Measurements from ENCODE around the gene MSH2.

MSH2 gene

DNA sequence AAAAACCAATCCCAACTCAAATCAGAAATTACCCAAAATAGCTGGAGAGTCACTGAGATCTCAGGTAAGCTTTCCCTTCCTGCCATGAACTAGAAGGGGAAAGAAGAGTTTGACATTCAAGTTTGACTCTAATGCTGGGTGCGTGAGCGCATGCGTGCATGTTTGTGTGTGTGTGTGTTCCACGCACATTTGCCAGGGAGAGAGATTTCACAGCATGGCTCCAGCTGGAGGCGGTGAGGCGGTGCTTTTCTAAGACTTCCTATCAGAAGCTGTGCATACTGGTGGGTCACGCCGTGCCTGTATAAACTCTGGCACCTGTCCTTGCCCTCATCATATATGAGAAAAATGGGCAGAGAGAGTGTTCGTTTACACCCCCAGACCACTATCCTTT, 116.2 kb downstream of the MSH2 start:
- Histone ChIP-seq H2AFZ (ENCODE audit: low read length) (no peak overlapping the region), H3K9me2 (ENCODE audit: low read depth, low read length) (no peaks in the 10 kb centered on the region), H3K36me3 (ENCODE audit: insufficient read depth, low read length) (peaks cover 13% of the 10 kb centered on the region; the same call in 1 of the 2 replicates), H3K79me2 (ENCODE audit: insufficient read depth, low read length) (no peaks in the 10 kb centered on the region), H3K4me3 (ENCODE audit: low read depth, low read length, poor library complexity, severe bottlenecking) (peak overlapping the region; percentile 66), H4K20me1 (ENCODE audit: insufficient read depth, low read length) (no peaks in the 10 kb centered on the region), H3K4me2 (ENCODE audit: low read length) (peak overlapping the region; percentile 86), H3K9ac (ENCODE audit: low read length) (peak overlapping the region; percentile 77), H3K4me1 (ENCODE audit: insufficient read depth, low read length, severe bottlenecking) (peaks cover 60% of the 10 kb centered on the region), H3K27me3 (ENCODE audit: insufficient read depth, low read length) (no peaks in the 10 kb centered on the region), H3K9me3 (ENCODE audit: low read length) (no peaks in the 10 kb centered on the region), H3F3A (ENCODE audit: insufficient read depth, low read length) (no peaks in the 10 kb centered on the region; the same call in 1 of the 2 replicates), H3K27ac (ENCODE audit: low read depth, low read length, poor library complexity, severe bottlenecking) (peak overlapping the region; percentile 95)
- TF ChIP-seq EZH2 (IDR thresholded peaks at IDR 0.05; ENCODE audit: borderline replicate concordance, low read length) = no peak
- TF ChIP-seq, protein P1, sequence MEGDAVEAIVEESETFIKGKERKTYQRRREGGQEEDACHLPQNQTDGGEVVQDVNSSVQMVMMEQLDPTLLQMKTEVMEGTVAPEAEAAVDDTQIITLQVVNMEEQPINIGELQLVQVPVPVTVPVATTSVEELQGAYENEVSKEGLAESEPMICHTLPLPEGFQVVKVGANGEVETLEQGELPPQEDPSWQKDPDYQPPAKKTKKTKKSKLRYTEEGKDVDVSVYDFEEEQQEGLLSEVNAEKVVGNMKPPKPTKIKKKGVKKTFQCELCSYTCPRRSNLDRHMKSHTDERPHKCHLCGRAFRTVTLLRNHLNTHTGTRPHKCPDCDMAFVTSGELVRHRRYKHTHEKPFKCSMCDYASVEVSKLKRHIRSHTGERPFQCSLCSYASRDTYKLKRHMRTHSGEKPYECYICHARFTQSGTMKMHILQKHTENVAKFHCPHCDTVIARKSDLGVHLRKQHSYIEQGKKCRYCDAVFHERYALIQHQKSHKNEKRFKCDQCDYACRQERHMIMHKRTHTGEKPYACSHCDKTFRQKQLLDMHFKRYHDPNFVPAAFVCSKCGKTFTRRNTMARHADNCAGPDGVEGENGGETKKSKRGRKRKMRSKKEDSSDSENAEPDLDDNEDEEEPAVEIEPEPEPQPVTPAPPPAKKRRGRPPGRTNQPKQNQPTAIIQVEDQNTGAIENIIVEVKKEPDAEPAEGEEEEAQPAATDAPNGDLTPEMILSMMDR (IDR thresholded peaks at IDR 0.05; ENCODE audit: low read length) = no peak

DNA sequence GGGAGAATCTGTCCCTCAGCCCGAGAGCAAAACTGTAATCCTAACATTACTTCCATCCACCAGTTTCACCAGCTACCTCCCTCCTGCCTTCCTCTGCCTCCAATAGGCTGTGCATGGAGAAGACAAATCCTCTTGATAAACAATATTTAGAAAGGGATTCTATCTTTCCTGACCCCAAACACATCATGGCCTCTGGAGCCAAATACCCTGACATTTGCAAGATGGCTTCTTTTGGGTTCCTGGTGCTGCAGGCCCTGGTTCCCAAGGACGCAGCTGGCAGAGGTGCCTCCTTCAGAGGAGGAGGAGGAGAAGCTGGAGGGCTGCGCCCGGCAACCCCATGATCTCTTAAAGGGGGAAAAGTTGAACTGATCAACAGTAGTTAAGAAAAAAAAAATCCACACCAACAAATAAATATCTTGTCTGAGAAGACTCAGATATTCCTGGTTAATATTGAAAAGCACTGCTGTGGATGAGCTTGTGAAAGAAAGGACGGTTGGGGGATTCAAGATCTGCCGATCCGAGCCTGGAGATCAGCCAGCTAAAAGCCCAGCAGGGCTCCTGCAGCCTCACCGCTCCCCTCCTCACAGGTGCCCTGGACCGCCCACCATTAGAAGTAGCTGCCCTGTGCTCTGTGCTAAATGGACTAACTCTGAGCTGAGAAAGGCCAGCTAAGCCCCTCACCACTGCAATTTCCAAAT, 116.8 kb downstream of the MSH2 start:
- H3K27me3 ChIP-seq (ENCODE audit: insufficient read depth, low read length) = no peaks in the 10 kb centered on the region
- no peaks in the 10 kb centered on the region; the same call in 1 of the 2 replicates for H3F3A ChIP-seq (ENCODE audit: insufficient read depth, low read length)
- H3K27ac ChIP-seq (ENCODE audit: low read depth, low read length, poor library complexity, severe bottlenecking) = peak overlapping the region; percentile 95
- no peak for TF ChIP-seq EZH2 (IDR thresholded peaks at IDR 0.05; ENCODE audit: borderline replicate concordance, low read length)
- TF ChIP-seq, protein P1 (IDR thresholded peaks at IDR 0.05; ENCODE audit: low read length) = no peak
- H3K79me2 ChIP-seq (ENCODE audit: insufficient read depth, low read length) = no peaks in the 10 kb centered on the region
- no peaks in the 10 kb centered on the region for H4K20me1 ChIP-seq (ENCODE audit: insufficient read depth, low read length)
- peaks cover 15% of the 10 kb centered on the region; the same call in 1 of the 2 replicates for H3K36me3 ChIP-seq (ENCODE audit: insufficient read depth, low read length)
- H3K9me3 ChIP-seq (ENCODE audit: low read length) = no peaks in the 10 kb centered on the region
- H3K4me3 ChIP-seq (ENCODE audit: low read depth, low read length, poor library complexity, severe bottlenecking) = peak overlapping the region; percentile 66
- H3K9me2 ChIP-seq (ENCODE audit: low read depth, low read length) = no peaks in the 10 kb centered on the region
- peak overlapping the region; percentile 86 for H3K4me2 ChIP-seq (ENCODE audit: low read length)
- peak overlapping the region; percentile 77 for H3K9ac ChIP-seq (ENCODE audit: low read length)
- no peak overlapping the region for H2AFZ ChIP-seq (ENCODE audit: low read length)
- H3K4me1 ChIP-seq (ENCODE audit: insufficient read depth, low read length, severe bottlenecking) = peaks cover 60% of the 10 kb centered on the region

DNA sequence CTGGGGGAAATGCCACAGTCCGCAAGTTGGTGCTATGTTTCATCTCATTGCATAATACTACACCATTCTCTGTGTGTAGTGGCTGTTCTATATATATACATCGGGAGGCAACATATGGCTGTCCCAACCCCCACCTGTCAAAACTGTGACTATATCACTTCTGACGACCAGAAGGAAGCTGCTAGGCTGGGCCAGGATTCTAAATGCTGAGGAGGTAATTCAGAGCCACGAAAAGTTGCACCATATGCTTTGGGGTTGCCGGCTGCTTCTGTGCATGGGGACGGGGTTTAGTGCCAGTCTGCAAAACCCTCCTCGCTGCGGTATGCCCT, 117.3 kb downstream of the MSH2 start:
- Histone ChIP-seq H3K4me3 (ENCODE audit: low read depth, low read length, poor library complexity, severe bottlenecking) (peak overlapping the region; percentile 66), H3K4me1 (ENCODE audit: insufficient read depth, low read length, severe bottlenecking) (peaks cover 64% of the 10 kb centered on the region), H3K4me2 (ENCODE audit: low read length) (peak overlapping the region; percentile 86), H3K79me2 (ENCODE audit: insufficient read depth, low read length) (no peaks in the 10 kb centered on the region), H4K20me1 (ENCODE audit: insufficient read depth, low read length) (no peaks in the 10 kb centered on the region), H2AFZ (ENCODE audit: low read length) (no peak overlapping the region), H3K27ac (ENCODE audit: low read depth, low read length, poor library complexity, severe bottlenecking) (peak overlapping the region; percentile 95), H3K27me3 (ENCODE audit: insufficient read depth, low read length) (no peaks in the 10 kb centered on the region), H3K9ac (ENCODE audit: low read length) (peak overlapping the region; percentile 77), H3K9me3 (ENCODE audit: low read length) (no peaks in the 10 kb centered on the region), H3K36me3 (ENCODE audit: insufficient read depth, low read length) (peaks cover 20% of the 10 kb centered on the region; the same call in 1 of the 2 replicates), H3K9me2 (ENCODE audit: low read depth, low read length) (no peaks in the 10 kb centered on the region), H3F3A (ENCODE audit: insufficient read depth, low read length) (no peaks in the 10 kb centered on the region)
- TF ChIP-seq, protein P1 (IDR thresholded peaks at IDR 0.05; ENCODE audit: low read length) = no peak
- no peak for TF ChIP-seq EZH2 (IDR thresholded peaks at IDR 0.05; ENCODE audit: borderline replicate concordance, low read length)

All from OCI-LY1 (cell line).